ENCODE data around the gene PSMG4. TPM values are rescaled to one million over a fixed set of nuclear protein-coding genes. Genes with fewer than 3 reads are reported as not detected.

The PSMG4 gene
- total and polyA plus RNA-seq, 9 of the 15 experiments (the other 6 are each of a cell fraction or from before 2014, with no cell fraction given), result 12.9 to 185 (median 52.0) TPM

DNA sequence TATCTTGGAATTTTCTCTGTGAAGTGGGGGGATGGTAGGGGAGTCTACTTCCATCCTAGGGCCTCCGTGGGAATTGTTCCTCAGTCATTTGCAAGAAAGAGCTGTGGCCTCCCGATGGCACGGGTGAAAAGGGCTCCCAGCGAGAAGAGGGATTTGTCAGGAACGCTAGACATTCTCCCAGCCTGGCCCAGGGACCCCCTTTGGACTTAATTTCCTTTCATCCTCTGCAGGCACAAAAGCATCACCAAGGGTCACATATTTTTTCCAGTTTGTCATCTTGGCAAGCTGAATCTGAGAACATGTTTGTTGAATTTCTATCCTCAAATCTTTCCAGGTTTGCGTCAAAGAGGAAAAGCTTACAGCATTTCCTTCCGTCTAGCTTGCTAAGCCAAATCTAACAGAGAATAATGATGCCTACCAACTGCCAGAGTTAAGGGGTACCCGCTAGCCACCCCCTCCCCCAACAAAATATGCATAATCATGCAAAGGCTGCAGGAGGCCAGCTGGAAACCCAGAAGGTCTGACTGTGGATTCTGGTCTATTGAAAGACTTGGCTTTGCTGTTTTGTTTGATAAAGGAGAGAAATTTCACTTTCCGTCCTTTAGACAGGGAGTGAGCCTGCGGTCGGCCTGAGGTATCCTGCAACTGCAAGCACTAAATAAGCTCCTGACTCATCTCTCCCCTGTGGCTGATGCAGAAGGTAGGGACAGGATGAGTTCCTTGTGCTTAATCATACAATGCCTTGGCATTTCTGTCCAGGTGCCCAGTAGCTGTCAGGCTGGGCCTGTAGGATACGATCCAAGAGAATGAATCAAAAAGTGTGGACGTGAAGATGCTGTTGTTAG is 23.1 kb downstream of the PSMG4 start (continued):
- TF ChIP-seq, protein P1, sequence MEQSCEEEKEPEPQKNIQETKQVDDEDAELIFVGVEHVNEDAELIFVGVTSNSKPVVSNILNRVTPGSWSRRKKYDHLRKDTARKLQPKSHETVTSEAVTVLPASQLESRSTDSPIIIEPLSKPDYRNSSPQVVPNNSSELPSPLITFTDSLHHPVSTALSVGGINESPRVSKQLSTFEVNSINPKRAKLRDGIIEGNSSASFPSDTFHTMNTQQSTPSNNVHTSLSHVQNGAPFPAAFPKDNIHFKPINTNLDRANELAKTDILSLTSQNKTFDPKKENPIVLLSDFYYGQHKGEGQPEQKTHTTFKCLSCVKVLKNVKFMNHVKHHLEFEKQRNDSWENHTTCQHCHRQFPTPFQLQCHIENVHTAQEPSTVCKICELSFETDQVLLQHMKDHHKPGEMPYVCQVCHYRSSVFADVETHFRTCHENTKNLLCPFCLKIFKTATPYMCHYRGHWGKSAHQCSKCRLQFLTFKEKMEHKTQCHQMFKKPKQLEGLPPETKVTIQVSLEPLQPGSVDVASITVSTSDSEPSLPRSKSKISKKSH (CRISPR knock-in tag; IDR thresholded peaks at IDR 0.05), result no peak
- TF ChIP-seq, protein P2, sequence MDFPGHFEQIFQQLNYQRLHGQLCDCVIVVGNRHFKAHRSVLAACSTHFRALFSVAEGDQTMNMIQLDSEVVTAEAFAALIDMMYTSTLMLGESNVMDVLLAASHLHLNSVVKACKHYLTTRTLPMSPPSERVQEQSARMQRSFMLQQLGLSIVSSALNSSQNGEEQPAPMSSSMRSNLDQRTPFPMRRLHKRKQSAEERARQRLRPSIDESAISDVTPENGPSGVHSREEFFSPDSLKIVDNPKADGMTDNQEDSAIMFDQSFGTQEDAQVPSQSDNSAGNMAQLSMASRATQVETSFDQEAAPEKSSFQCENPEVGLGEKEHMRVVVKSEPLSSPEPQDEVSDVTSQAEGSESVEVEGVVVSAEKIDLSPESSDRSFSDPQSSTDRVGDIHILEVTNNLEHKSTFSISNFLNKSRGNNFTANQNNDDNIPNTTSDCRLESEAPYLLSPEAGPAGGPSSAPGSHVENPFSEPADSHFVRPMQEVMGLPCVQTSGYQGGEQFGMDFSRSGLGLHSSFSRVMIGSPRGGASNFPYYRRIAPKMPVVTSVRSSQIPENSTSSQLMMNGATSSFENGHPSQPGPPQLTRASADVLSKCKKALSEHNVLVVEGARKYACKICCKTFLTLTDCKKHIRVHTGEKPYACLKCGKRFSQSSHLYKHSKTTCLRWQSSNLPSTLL (IDR thresholded peaks at IDR 0.05), result no peak
- TF ChIP-seq ZNF717 (CRISPR knock-in tag; IDR thresholded peaks at IDR 0.05) (no peak), GTF2F1 (IDR thresholded peaks at IDR 0.05; ENCODE audit: low read depth, low read length) (no peak), KDM4B (IDR thresholded peaks at IDR 0.05; ENCODE audit: borderline replicate concordance in 2 of 2, low read depth in 1 of 2) (no peak), ZNF316 (IDR thresholded peaks at IDR 0.05) (no peak), CHD4 (IDR thresholded peaks at IDR 0.05; ENCODE audit: insufficient read depth, insufficient replicate concordance, low read depth, low read length, poor library complexity, severe bottlenecking) (no peak), ZNF830 (CRISPR knock-in tag; IDR thresholded peaks at IDR 0.05) (no peak), ZC3H11A (IDR thresholded peaks at IDR 0.05; ENCODE audit: low read depth, low read length) (no peak), MAFG (tag; conservative IDR thresholded peaks at IDR 0.05) (0 out of 2 replicates have a peak, but pooled peaks have one; percentile 7), ASH1L (IDR thresholded peaks at IDR 0.05; ENCODE audit: borderline replicate concordance, low read depth, partially characterized antibody) (no peak), NFE2 (IDR thresholded peaks at IDR 0.05; ENCODE audit: low read depth) (peak; percentile 57; the same call in 1 of the 2 replicates), ZNF780A (CRISPR knock-in tag; IDR thresholded peaks at IDR 0.05) (no peak), ESRRB (CRISPR knock-in tag; IDR thresholded peaks at IDR 0.05; ENCODE audit: borderline replicate concordance) (no peak), POLR3G (IDR thresholded peaks at IDR 0.05; ENCODE audit: extremely low read depth, insufficient read length, insufficient replicate concordance) (no peak), MAZ (CRISPR knock-in tag; conservative IDR thresholded peaks at IDR 0.05 in 1 of 2, IDR thresholded peaks at IDR 0.05 in 1 of 2) (no peak)
- TF ChIP-seq, protein P3, sequence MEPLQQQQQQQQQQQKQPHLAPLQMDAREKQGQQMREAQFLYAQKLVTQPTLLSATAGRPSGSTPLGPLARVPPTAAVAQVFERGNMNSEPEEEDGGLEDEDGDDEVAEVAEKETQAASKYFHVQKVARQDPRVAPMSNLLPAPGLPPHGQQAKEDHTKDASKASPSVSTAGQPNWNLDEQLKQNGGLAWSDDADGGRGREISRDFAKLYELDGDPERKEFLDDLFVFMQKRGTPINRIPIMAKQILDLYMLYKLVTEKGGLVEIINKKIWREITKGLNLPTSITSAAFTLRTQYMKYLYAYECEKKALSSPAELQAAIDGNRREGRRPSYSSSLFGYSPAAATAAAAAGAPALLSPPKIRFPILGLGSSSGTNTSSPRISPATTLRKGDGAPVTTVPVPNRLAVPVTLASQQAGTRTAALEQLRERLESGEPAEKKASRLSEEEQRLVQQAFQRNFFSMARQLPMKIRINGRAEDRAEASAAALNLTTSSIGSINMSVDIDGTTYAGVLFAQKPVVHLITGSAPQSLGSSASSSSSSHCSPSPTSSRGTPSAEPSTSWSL (CRISPR knock-in tag; IDR thresholded peaks at IDR 0.05; ENCODE audit: borderline replicate concordance), result no peak
- TF ChIP-seq, protein P4, sequence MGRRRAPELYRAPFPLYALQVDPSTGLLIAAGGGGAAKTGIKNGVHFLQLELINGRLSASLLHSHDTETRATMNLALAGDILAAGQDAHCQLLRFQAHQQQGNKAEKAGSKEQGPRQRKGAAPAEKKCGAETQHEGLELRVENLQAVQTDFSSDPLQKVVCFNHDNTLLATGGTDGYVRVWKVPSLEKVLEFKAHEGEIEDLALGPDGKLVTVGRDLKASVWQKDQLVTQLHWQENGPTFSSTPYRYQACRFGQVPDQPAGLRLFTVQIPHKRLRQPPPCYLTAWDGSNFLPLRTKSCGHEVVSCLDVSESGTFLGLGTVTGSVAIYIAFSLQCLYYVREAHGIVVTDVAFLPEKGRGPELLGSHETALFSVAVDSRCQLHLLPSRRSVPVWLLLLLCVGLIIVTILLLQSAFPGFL (CRISPR knock-in tag; IDR thresholded peaks at IDR 0.05), result no peak
